Measurements from ENCODE around the gene WT1. TPM values are rescaled to one million over a fixed set of nuclear protein-coding genes. Genes with fewer than 3 reads are reported as not detected.

The WT1 gene
- total RNA-seq, 4 donors from 2014 or later, result not detected

DNA sequence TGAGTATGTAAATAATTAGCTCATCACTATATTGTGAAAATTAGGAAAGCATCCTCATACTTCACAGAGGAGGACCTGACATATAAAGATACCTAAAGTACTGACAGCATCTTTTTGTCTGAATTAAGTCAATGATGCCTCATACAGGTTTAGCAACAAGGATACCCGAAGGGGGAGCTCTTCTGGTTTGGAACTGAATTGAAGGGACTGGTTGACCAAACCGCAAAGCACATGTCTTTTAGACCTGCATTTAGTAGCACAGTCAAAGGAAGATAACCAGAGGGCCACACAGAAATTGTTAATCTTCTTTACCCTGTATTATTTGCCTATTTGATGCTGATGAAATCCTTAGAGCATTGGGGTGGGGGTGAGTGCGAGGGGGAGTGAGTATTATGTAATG lies 12.9 kb upstream of the WT1 start:
- Histone ChIP-seq H3K27me3 (peaks cover 0 to under 1% (median under 1%) of the 10 kb centered on the region in 3 donors), H3K9me3 (no peaks in the 10 kb centered on the region), H3K4me1 (no peaks in the 10 kb centered on the region), H3K36me3 (no peaks in the 10 kb centered on the region), H3K4me3 (no peak overlapping the region), H3K27ac (no peak overlapping the region)
- in situ Hi-C loops (cut with MboI; ENCODE audit: low sequenced_read_pairs in 4 of 4) (no loop called here), intact Hi-C loops (cut with DNase I; ENCODE audit: low total_unique reads) (no loop called here)
- DNase-seq (no peak), ATAC-seq (no peak)
- TF ChIP-seq, protein P1, sequence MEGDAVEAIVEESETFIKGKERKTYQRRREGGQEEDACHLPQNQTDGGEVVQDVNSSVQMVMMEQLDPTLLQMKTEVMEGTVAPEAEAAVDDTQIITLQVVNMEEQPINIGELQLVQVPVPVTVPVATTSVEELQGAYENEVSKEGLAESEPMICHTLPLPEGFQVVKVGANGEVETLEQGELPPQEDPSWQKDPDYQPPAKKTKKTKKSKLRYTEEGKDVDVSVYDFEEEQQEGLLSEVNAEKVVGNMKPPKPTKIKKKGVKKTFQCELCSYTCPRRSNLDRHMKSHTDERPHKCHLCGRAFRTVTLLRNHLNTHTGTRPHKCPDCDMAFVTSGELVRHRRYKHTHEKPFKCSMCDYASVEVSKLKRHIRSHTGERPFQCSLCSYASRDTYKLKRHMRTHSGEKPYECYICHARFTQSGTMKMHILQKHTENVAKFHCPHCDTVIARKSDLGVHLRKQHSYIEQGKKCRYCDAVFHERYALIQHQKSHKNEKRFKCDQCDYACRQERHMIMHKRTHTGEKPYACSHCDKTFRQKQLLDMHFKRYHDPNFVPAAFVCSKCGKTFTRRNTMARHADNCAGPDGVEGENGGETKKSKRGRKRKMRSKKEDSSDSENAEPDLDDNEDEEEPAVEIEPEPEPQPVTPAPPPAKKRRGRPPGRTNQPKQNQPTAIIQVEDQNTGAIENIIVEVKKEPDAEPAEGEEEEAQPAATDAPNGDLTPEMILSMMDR (IDR thresholded peaks at IDR 0.05 in 4 of 5, conservative IDR thresholded peaks at IDR 0.05 in 1 of 5), result no peak
- no peak for TF ChIP-seq POLR2A (IDR thresholded peaks at IDR 0.05)

DNA sequence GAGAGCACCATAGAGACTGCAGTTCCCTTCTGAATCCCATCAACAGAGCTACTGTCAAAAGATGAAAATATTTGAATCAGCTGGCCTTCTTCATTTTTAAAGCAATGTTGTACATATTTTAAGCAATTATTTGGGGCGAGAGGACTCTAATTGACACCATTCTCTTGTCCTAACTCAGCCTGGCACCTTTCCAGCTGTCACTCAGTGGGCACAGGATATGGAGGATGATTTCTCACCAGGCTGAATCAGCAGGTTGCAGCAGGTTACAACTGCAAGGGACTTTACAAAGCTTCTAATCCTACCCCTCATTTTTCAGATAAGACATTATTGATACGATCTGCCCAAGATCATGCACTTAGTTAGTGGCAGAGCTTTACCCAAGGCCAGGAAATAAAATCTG lies 11.9 kb upstream of the WT1 start:
- no peak for DNase-seq
- intact Hi-C loops (cut with DNase I; ENCODE audit: low total_unique reads), result no loop called here
- Histone ChIP-seq H3K9me3 (no peaks in the 10 kb centered on the region), H3K4me1 (no peaks in the 10 kb centered on the region), H3K4me3 (no peak overlapping the region), H3K36me3 (no peaks in the 10 kb centered on the region), H3K27ac (no peak overlapping the region), H3K27me3 (peaks cover 0 to 10% (median 8%) of the 10 kb centered on the region in 3 donors)
- in situ Hi-C loops (cut with MboI; ENCODE audit: low sequenced_read_pairs in 4 of 4), result no loop called here
- TF ChIP-seq POLR2A (IDR thresholded peaks at IDR 0.05), result no peak
- TF ChIP-seq, protein P1 (IDR thresholded peaks at IDR 0.05 in 4 of 5, conservative IDR thresholded peaks at IDR 0.05 in 1 of 5), result no peak
- no peak for ATAC-seq

DNA sequence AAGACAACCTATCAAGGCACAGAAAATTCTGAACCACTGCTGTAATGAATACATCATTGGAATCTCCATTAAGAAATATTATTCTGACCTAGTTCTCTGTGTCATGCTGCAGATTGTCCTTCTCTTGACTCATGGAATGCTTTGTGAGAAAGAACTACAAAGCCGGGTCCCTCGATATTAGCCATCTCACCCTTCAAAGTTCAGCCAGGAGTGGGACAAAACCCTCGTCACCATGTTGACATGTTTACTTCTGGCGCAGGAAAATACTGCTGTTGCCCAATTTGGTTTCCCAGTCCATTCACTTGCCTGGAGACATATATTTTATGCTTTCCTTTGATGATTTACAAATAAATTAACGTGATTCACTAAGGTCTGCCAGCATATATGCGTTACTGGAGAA lies 10.9 kb upstream of the WT1 start:
- in situ Hi-C loops (cut with MboI; ENCODE audit: low sequenced_read_pairs in 4 of 4), result no loop called here
- H3K27ac ChIP-seq, result no peak overlapping the region
- peaks cover 0 to 18% (median 14%) of the 10 kb centered on the region in 3 donors for H3K27me3 ChIP-seq
- H3K36me3 ChIP-seq, result no peaks in the 10 kb centered on the region
- H3K4me1 ChIP-seq, result no peaks in the 10 kb centered on the region
- intact Hi-C loops (cut with DNase I; ENCODE audit: low total_unique reads), result no loop called here
- DNase-seq, result no peak
- no peak for TF ChIP-seq POLR2A (IDR thresholded peaks at IDR 0.05)
- TF ChIP-seq, protein P1 (IDR thresholded peaks at IDR 0.05 in 4 of 5, conservative IDR thresholded peaks at IDR 0.05 in 1 of 5), result no peak
- no peak overlapping the region for H3K4me3 ChIP-seq
- H3K9me3 ChIP-seq, result no peaks in the 10 kb centered on the region
- no peak for ATAC-seq

DNA sequence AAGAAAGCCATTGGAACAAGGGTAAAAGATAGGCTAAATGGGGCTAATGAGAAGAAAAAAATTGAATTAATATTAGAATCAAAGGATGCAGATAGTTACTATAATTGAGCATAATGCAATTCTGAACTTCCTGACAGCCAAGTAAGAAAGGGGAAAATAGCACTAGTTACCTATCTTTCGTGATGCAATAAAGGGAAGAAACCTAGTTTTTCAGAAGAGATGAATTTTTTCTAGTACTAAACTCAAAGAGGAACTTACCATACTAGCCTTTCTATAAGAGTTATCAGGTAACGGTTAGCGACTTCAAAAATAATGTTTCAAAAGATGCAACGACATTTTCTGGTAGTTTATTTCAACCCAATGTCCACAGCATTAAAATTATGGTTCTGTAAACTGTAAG lies 8.8 kb upstream of the WT1 start:
- intact Hi-C loops (cut with DNase I; ENCODE audit: low total_unique reads), result no loop called here
- peaks cover 15 to 37% (median 32%) of the 10 kb centered on the region in 3 donors for H3K27me3 ChIP-seq
- ATAC-seq (no peak), DNase-seq (no peak)
- no peaks in the 10 kb centered on the region for H3K9me3 ChIP-seq
- H3K36me3 ChIP-seq, result no peaks in the 10 kb centered on the region
- H3K4me3 ChIP-seq, result no peak overlapping the region
- H3K4me1 ChIP-seq, result no peaks in the 10 kb centered on the region
- TF ChIP-seq, protein P1 (IDR thresholded peaks at IDR 0.05 in 4 of 5, conservative IDR thresholded peaks at IDR 0.05 in 1 of 5), result no peak
- no peak for TF ChIP-seq POLR2A (IDR thresholded peaks at IDR 0.05)
- no peak overlapping the region for H3K27ac ChIP-seq
- in situ Hi-C loops (cut with MboI; ENCODE audit: low sequenced_read_pairs in 4 of 4), result no loop called here

DNA sequence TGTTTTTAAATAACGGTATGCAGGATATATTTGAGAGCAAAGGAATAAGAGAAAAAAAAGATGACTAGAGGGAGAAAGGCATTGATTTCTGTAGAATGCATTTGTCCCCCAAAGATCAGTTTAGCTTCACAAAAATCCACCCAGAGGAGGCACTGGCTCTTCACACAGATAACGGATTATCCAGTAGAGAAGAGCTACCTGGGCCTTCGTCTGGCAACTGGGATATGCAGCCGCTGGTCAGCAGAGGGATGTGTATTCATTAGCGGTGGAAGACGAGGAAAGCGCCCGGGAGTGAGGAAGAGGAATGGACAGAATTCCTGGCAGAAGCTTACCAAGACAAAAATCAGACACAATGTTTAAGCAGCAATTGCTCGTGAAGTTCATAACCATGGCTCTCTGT lies 5.6 kb upstream of the WT1 start:
- H3K27me3 ChIP-seq, result peaks cover 45 to 70% (median 64%) of the 10 kb centered on the region in 3 donors
- H3K4me1 ChIP-seq, result no peaks in the 10 kb centered on the region
- no peak overlapping the region for H3K27ac ChIP-seq
- H3K4me3 ChIP-seq, result no peak overlapping the region
- intact Hi-C loops (cut with DNase I; ENCODE audit: low total_unique reads), result no loop called here
- TF ChIP-seq POLR2A (IDR thresholded peaks at IDR 0.05), result no peak
- TF ChIP-seq, protein P1 (IDR thresholded peaks at IDR 0.05 in 4 of 5, conservative IDR thresholded peaks at IDR 0.05 in 1 of 5), result no peak
- H3K36me3 ChIP-seq, result no peaks in the 10 kb centered on the region
- H3K9me3 ChIP-seq, result no peaks in the 10 kb centered on the region
- in situ Hi-C loops (cut with MboI; ENCODE audit: low sequenced_read_pairs in 4 of 4), result no loop called here
- no peak for ATAC-seq
- DNase-seq, result no peak

Data from gastrocnemius medialis (tissue), 4 donors.